ENCODE data around the gene MXD4.

DNA sequence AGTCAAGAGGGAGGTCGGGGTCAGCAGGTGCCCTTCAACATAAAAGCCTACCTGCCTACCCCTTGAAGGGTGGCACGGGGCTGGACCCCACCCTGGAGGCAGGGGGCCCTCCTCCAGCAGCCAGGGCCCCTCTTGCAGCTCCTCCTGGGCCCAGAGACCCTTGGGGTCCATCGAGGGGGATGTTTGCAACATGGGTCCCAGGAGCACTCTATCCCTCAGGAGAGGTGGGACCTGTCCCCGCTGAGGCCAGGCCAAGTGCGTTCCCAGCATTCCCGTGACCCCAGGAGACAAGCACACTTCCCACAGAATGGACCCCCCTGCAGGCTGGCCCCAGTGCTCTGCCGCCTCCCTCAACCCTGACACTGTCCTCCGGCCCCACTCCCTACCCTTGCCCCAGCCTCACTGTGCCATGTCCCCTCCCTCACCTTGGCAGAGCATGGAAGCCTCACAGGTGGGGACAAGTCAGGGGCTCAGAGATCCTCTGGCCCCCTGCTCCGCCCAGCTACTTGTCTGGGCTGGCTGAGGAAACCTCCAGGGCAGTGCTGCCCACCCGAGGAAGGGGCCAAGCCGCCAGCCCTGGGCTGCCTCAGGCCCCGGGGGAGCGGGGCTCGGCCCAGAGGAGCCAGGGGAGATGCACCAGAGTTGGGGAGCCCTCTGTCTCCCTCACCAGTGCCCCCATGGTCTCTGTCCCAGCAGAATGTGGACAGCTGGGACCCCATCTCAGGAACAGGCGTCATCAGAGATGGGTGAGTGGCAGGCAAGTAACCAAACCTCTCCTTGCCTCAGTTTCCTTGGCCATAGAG, 2.2 kb downstream of the MXD4 start:
- TF ChIP-seq, protein P1, sequence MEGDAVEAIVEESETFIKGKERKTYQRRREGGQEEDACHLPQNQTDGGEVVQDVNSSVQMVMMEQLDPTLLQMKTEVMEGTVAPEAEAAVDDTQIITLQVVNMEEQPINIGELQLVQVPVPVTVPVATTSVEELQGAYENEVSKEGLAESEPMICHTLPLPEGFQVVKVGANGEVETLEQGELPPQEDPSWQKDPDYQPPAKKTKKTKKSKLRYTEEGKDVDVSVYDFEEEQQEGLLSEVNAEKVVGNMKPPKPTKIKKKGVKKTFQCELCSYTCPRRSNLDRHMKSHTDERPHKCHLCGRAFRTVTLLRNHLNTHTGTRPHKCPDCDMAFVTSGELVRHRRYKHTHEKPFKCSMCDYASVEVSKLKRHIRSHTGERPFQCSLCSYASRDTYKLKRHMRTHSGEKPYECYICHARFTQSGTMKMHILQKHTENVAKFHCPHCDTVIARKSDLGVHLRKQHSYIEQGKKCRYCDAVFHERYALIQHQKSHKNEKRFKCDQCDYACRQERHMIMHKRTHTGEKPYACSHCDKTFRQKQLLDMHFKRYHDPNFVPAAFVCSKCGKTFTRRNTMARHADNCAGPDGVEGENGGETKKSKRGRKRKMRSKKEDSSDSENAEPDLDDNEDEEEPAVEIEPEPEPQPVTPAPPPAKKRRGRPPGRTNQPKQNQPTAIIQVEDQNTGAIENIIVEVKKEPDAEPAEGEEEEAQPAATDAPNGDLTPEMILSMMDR (IDR thresholded peaks at IDR 0.05), result no peak
- no peak for TF ChIP-seq POLR2A (IDR thresholded peaks at IDR 0.05; ENCODE audit: low read depth)
- no peak for TF ChIP-seq POLR2AphosphoS5 (IDR thresholded peaks at IDR 0.05)
- no peak for TF ChIP-seq EP300 (IDR thresholded peaks at IDR 0.05)

Measured in esophagus muscularis mucosa (tissue), 4 donors.